HL-60/S4 treated with phorbol 12-myristate 13-acetate at 8.2 ng/mL for 4 days and 3 days (cell line): ENCODE results near the gene ZIC4.

ENCODE experiments used
- in situ Hi-C: fragments of 300-500 bp; cut with MboI; formaldehyde crosslinking; loops from 2 replicates; pipeline ENCODE4 v1.15.0; 2022; ENCODE audit warnings: low sequenced_read_pairs

Gene ZIC4

GRCh38 chr3:147406028-147406931 is at the start of gene ZIC4:
Gene ZIC4 (minus strand): TSS chr3:147406543. CDS start chr3:147402797, 3,746 bp downstream.
- in situ Hi-C loops, result no loop called here

- in situ Hi-C loops, result no loop called here
These were observed 43.3 kb upstream of the ZIC4 start for GRCh38 chr3:147449669-147450068.

- in situ Hi-C loops, result no loop called here
These were observed 40.9 kb upstream of the ZIC4 start for GRCh38 chr3:147447224-147447623.

- in situ Hi-C loops, result no loop called here
These were observed 25.4 kb upstream of the ZIC4 start for GRCh38 chr3:147431751-147432150.

GRCh38 chr3:147428754-147429153 is 22.4 kb upstream of the ZIC4 start:
- in situ Hi-C loops, result no loop called here

- in situ Hi-C loops, result no loop called here
These were observed 22.0 kb upstream of the ZIC4 start for GRCh38 chr3:147428326-147428725.

GRCh38 chr3:147427746-147428145 is 21.4 kb upstream of the ZIC4 start:
- in situ Hi-C loops, result no loop called here

GRCh38 chr3:147426931-147427330 is 20.6 kb upstream of the ZIC4 start:
- in situ Hi-C loops, result no loop called here

- in situ Hi-C loops, result no loop called here
These were observed 19.1 kb upstream of the ZIC4 start for GRCh38 chr3:147425388-147425850.

GRCh38 chr3:147424581-147425387 is 18.4 kb upstream of the ZIC4 start:
- in situ Hi-C loops, result no loop called here

- in situ Hi-C loops, result no loop called here
These were observed 17.6 kb upstream of the ZIC4 start for GRCh38 chr3:147423798-147424580.

- in situ Hi-C loops, result no loop called here
These were observed 17.1 kb upstream of the ZIC4 start for GRCh38 chr3:147423537-147423797.

GRCh38 chr3:147422601-147423536 is 16.5 kb upstream of the ZIC4 start:
- in situ Hi-C loops, result no loop called here

GRCh38 chr3:147422196-147422595 is 15.9 kb upstream of the ZIC4 start:
- in situ Hi-C loops, result no loop called here

GRCh38 chr3:147421184-147421912 is 15.0 kb upstream of the ZIC4 start:
- in situ Hi-C loops, result no loop called here

GRCh38 chr3:147420353-147421183 is 14.2 kb upstream of the ZIC4 start:
- in situ Hi-C loops, result no loop called here

- in situ Hi-C loops, result no loop called here
These were observed 13.5 kb upstream of the ZIC4 start for GRCh38 chr3:147419781-147420224.
